HEK293 (cell line): ENCODE results near the gene WNK3.

Source experiments
- CTCF ChIP-seq: fragments of 450-650 bp; formaldehyde crosslinking; IDR thresholded peaks from 2 replicates; pipeline ENCODE4 v1.5.1; 2016; ENCODE audit warnings: missing biosample characterization, missing genetic modification characterization
- ZBTB11 ChIP-seq: fragments of 450-650 bp; formaldehyde crosslinking; conservative IDR thresholded peaks from 2 replicates; pipeline ENCODE4 v1.5.1; 2016; ENCODE audit warnings: low read depth, missing biosample characterization, missing genetic modification characterization
- ZBTB8A ChIP-seq: fragments of 450-650 bp; formaldehyde crosslinking; IDR thresholded peaks from 2 replicates; pipeline ENCODE4 v1.5.1; 2016; ENCODE audit warnings: missing biosample characterization, missing genetic modification characterization
- ZFHX2 ChIP-seq: fragments of 450-650 bp; formaldehyde crosslinking; conservative IDR thresholded peaks from 2 replicates; pipeline ENCODE4 v1.5.1; 2016; ENCODE audit warnings: missing biosample characterization, missing genetic modification characterization
- ZNF561 ChIP-seq: fragments of 450-650 bp; IDR thresholded peaks from 2 replicates; pipeline ENCODE4 v1.5.1; 2018; ENCODE audit warnings: missing biosample characterization, missing genetic modification characterization, borderline replicate concordance
- ZNF664 ChIP-seq: fragments of 450-650 bp; formaldehyde crosslinking; IDR thresholded peaks from 2 replicates; pipeline ENCODE4 v1.5.1; 2016; ENCODE audit warnings: missing biosample characterization, missing genetic modification characterization

- no peak for TF ChIP-seq ZBTB11 (tag by site-specific recombination)
- no peak for TF ChIP-seq CTCF
- TF ChIP-seq ZBTB8A (tag by site-specific recombination), result no peak
- TF ChIP-seq ZFHX2, result no peak
- no peak for TF ChIP-seq ZNF561
- TF ChIP-seq ZNF664 (tag by site-specific recombination), result no peak
These were observed 69.6 kb downstream of the WNK3 start for GRCh38 chrX:54288277-54288676.
